ENCODE data around the gene SMIM5. TPM values are rescaled to one million over a fixed set of nuclear protein-coding genes. Genes with fewer than 3 reads are reported as not detected.

Gene SMIM5
- total RNA-seq: 1 to 10 TPM; 3.8 to 6.8 (median 5.0) TPM

GRCh38 chr17:75632863-75633485 is at the start of gene SMIM5:
Gene SMIM5 (plus strand): TSS chr17:75633434. CDS start chr17:75640202, 6,768 bp downstream.
- WGBS, 2 donors (ENCODE audit: low coverage in 1 of 2): 2% methylated on average over 8 of the region's 19 CpGs; no CpG with 5 or more reads in 1 of the 2 donors
- Histone ChIP-seq H3K9me3 (no peaks in the 10 kb centered on the region), H3K4me3 (peak within 1 kb of the TSS in 1 of 2 donors; percentile 45), H3K27ac (peak within 1 kb of the TSS; percentile 39 to 84 (median 78)), H3K27me3 (no peaks in the 10 kb centered on the region), H3K36me3 (peaks cover 0 to 21% of the 10 kb centered on the region in 2 donors), H3K4me1 (peaks cover 0 to 29% (median 19%) of the 10 kb centered on the region in 3 donors)
- ATAC-seq: peak; percentile 84
- peak; percentile 30 for TF ChIP-seq POLR2AphosphoS5 (IDR thresholded peaks at IDR 0.05)
- TF ChIP-seq CTCF (IDR thresholded peaks at IDR 0.05): peak in 3 of 4 experiments; percentile 91 to 98 (median 93)
- no peak for TF ChIP-seq POLR2A (IDR thresholded peaks at IDR 0.05)

GRCh38 chr17:75584849-75585175 is 48.4 kb upstream of the SMIM5 start:
- TF ChIP-seq EP300 (IDR thresholded peaks at IDR 0.05) (no peak), POLR2AphosphoS5 (IDR thresholded peaks at IDR 0.05) (no peak), POLR2A (IDR thresholded peaks at IDR 0.05) (no peak), CTCF (IDR thresholded peaks at IDR 0.05) (no peak)
- WGBS, 2 donors (ENCODE audit: low coverage in 1 of 2): 100% methylated on average over 1 of the region's 7 CpGs; no CpG with 5 or more reads in 1 of the 2 donors

GRCh38 chr17:75587675-75588595 is 45.3 kb upstream of the SMIM5 start, which contains the start of gene MYO15B:
Gene MYO15B (plus strand): TSS chr17:75587800. CDS start chr17:75588058, 258 bp downstream.
- no peak for TF ChIP-seq POLR2AphosphoS5 (IDR thresholded peaks at IDR 0.05)
- TF ChIP-seq CTCF (IDR thresholded peaks at IDR 0.05): peak in 3 of 4 experiments; percentile 34 to 53 (median 47)
- peak; percentile 31 to 36 for TF ChIP-seq POLR2A (IDR thresholded peaks at IDR 0.05)
- Histone ChIP-seq H3K27me3 (peaks cover 14% of the 10 kb centered on the region), H3K27ac (peak within 1 kb of the TSS; percentile 54 to 93 (median 90)), H3K9me3 (no peaks in the 10 kb centered on the region), H3K4me1 (peaks cover 0 to 34% (median 5%) of the 10 kb centered on the region in 3 donors), H3K36me3 (no peaks in the 10 kb centered on the region), H3K4me3 (peak within 1 kb of the TSS; percentile 60 to 73)
- ATAC-seq: peak; percentile 23
- no CpG with 5 or more reads among the region's 82 CpGs for WGBS, 2 donors (ENCODE audit: low coverage in 1 of 2)

More at GRCh38 chr17:75584849-75585175, 48.4 kb upstream of the SMIM5 start:
- no peaks in the 10 kb centered on the region for H3K36me3 ChIP-seq
- H3K27me3 ChIP-seq: peaks cover 14% of the 10 kb centered on the region
- peaks cover 0 to 26% (median 5%) of the 10 kb centered on the region in 3 donors for H3K4me1 ChIP-seq
- ATAC-seq: no peak
- H3K27ac ChIP-seq: no peak overlapping the region
- no peaks in the 10 kb centered on the region for H3K9me3 ChIP-seq
- H3K4me3 ChIP-seq: no peak overlapping the region

- Histone ChIP-seq H3K9me3 (no peaks in the 10 kb centered on the region), H3K4me1 (peaks cover 0 to 34% (median 5%) of the 10 kb centered on the region in 3 donors), H3K27me3 (peaks cover 14% of the 10 kb centered on the region), H3K36me3 (no peaks in the 10 kb centered on the region), H3K4me3 (peak overlapping the region; percentile 60 to 73), H3K27ac (peak overlapping the region; percentile 54 to 93 (median 90))
- TF ChIP-seq CTCF (IDR thresholded peaks at IDR 0.05) (no peak), POLR2AphosphoS5 (IDR thresholded peaks at IDR 0.05) (no peak), POLR2A (IDR thresholded peaks at IDR 0.05) (no peak), EP300 (IDR thresholded peaks at IDR 0.05) (no peak)
- no CpG with 5 or more reads among the region's 49 CpGs for WGBS, 2 donors (ENCODE audit: low coverage in 1 of 2)
- ATAC-seq: peak; percentile 30
These were observed 44.6 kb upstream of the SMIM5 start for GRCh38 chr17:75588596-75589011.

Data from gastroesophageal sphincter (tissue), 4 donors.